ENCODE measurements around the gene TNRC6C.

TNRC6C gene

GRCh38 chr17:78116411-78116810 lies 157.9 kb downstream of the TNRC6C start (continued):
- TF ChIP-seq ZNF148 (tag by site-specific recombination; IDR thresholded peaks at IDR 0.05; ENCODE audit: borderline replicate concordance) (no peak), ZNF677 (tag by site-specific recombination; IDR thresholded peaks at IDR 0.05) (no peak)

GRCh38 chr17:78117027-78117981 lies 158.8 kb downstream of the TNRC6C start:
- Histone ChIP-seq H3K4me1 (ENCODE audit: control insufficient read depth, insufficient read depth, low read length) (no peaks in the 10 kb centered on the region), H3K36me3 (ENCODE audit: control insufficient read depth in 2 of 2, insufficient read depth in 1 of 2, low read length in 2 of 2) (peaks cover 0 to 3% of the 10 kb centered on the region in 2 experiments; a peak in 2 of 3 replicates), H3K9me3 (ENCODE audit: control insufficient read depth, insufficient read depth, low read depth, low read length) (no peaks in the 10 kb centered on the region), H3K4me3 (ENCODE audit: low read depth, low read length) (no peak overlapping the region), H3K27ac (ENCODE audit: extremely low read depth, low read depth, low read length) (no peak overlapping the region)
- ChIA-PET CTCF (interaction anchor here (1.0 to 5.3 kb wide), 5 partner anchors 8 to 133 kb away, joined by 3 to 53 read pairs (median 4); no protein-coding TSS in a partner anchor), POLR2A (no interaction called here)
- TF ChIP-seq ZFP69B (tag by site-specific recombination; IDR thresholded peaks at IDR 0.05) = no peak
- TF ChIP-seq ZNF785 (tag by site-specific recombination; IDR thresholded peaks at IDR 0.05) = no peak
- 0 out of 2 replicates have a peak, but pooled peaks have one; percentile 1 for TF ChIP-seq PBX3 (CRISPR knock-in tag; IDR thresholded peaks at IDR 0.05)
- peak; percentile 12; the same call in 1 of the 2 replicates for TF ChIP-seq ZNF654 (tag by site-specific recombination; IDR thresholded peaks at IDR 0.05; ENCODE audit: low read depth)
- TF ChIP-seq ZNF423 (tag by site-specific recombination; IDR thresholded peaks at IDR 0.05) = peak; percentile 84
- TF ChIP-seq ZNF398 (tag by site-specific recombination; IDR thresholded peaks at IDR 0.05) = peak; percentile 8; the same call in 1 of the 2 replicates
- TF ChIP-seq ZNF19 (tag by site-specific recombination; IDR thresholded peaks at IDR 0.05; ENCODE audit: low read depth) = no peak
- TF ChIP-seq CTCF (tag by site-specific recombination; IDR thresholded peaks at IDR 0.05) = peak; percentile 73
- TF ChIP-seq ZNF600 (tag by site-specific recombination; IDR thresholded peaks at IDR 0.05) = 0 out of 2 replicates have a peak, but pooled peaks have one; percentile 45
- peak; percentile 53; the same call in 1 of the 2 replicates for TF ChIP-seq ZNF10 (tag by site-specific recombination; IDR thresholded peaks at IDR 0.05)
- TF ChIP-seq SCRT2 (tag by site-specific recombination; IDR thresholded peaks at IDR 0.05) = peak; percentile 44

GRCh38 chr17:78118801-78119241 lies 160.3 kb downstream of the TNRC6C start:
- TF ChIP-seq GFI1B (tag by site-specific recombination; IDR thresholded peaks at IDR 0.05) (no peak), HOXA7 (CRISPR knock-in tag; IDR thresholded peaks at IDR 0.05; ENCODE audit: borderline replicate concordance) (no peak), MEIS1 (CRISPR knock-in tag; IDR thresholded peaks at IDR 0.05; ENCODE audit: borderline replicate concordance) (no peak), RBAK (tag by site-specific recombination; IDR thresholded peaks at IDR 0.05) (no peak), ZNF114 (tag by site-specific recombination; IDR thresholded peaks at IDR 0.05) (no peak), ZNF747 (tag by site-specific recombination; IDR thresholded peaks at IDR 0.05) (no peak), ZNF335 (tag by site-specific recombination; conservative IDR thresholded peaks at IDR 0.05) (no peak), ZNF214 (tag by site-specific recombination; IDR thresholded peaks at IDR 0.05; ENCODE audit: borderline replicate concordance) (no peak), ZFHX2 (tag by site-specific recombination; conservative IDR thresholded peaks at IDR 0.05) (no peak), ZNF521 (tag by site-specific recombination; IDR thresholded peaks at IDR 0.05) (no peak), ZBTB17 (tag by site-specific recombination; IDR thresholded peaks at IDR 0.05) (no peak)
- no peaks in the 10 kb centered on the region for H3K4me1 ChIP-seq (ENCODE audit: control insufficient read depth, insufficient read depth, low read length)
- peaks cover 7 to 18% of the 10 kb centered on the region in 2 experiments; a peak in 2 of 3 replicates for H3K36me3 ChIP-seq (ENCODE audit: control insufficient read depth in 2 of 2, insufficient read depth in 1 of 2, low read length in 2 of 2)
- no peaks in the 10 kb centered on the region for H3K9me3 ChIP-seq (ENCODE audit: control insufficient read depth, insufficient read depth, low read depth, low read length)
- H3K4me3 ChIP-seq (ENCODE audit: low read depth, low read length) = no peak overlapping the region
- POLR2A ChIA-PET = no interaction called here
- CTCF ChIA-PET = interaction anchor here (1.1 to 2.1 kb wide), 4 partner anchors 16 to 132 kb away, joined by 5 to 9 read pairs (median 8); no protein-coding TSS in a partner anchor
- no peak overlapping the region for H3K27ac ChIP-seq (ENCODE audit: extremely low read depth, low read depth, low read length)

All from HEK293 (cell line).